Sigmoid colon (tissue), 7 donors: Measurements from ENCODE around the gene SLC22A1. TPM values are rescaled to one million over a fixed set of nuclear protein-coding genes. Genes with fewer than 3 reads are reported as not detected.

Experiments
- DNase-seq: peaks from one replicate; pipeline ENCODE4 v3.0.0-alpha.2; 2019
- H3K27ac ChIP-seq, 4 donors: fragments of 200-600 bp; sonication (generic); one replicate each; pipeline ENCODE4 v1.5.1; 2016 to 2019; ENCODE audit warnings: mild to moderate bottlenecking in 1 of 4
- H3K27me3 ChIP-seq, 3 donors: fragments of 200-600 bp; sonication (generic); one replicate each; pipeline ENCODE4 v1.5.1; 2019; ENCODE audit warnings: mild to moderate bottlenecking in 1 of 3
- H3K36me3 ChIP-seq, 4 donors: fragments of 200-600 bp; sonication (generic); one replicate each; pipeline ENCODE4 v1.5.1; 2016 to 2019
- H3K4me1 ChIP-seq, 4 donors: fragments of 200-600 bp; sonication (generic); one replicate each; pipeline ENCODE4 v1.5.1; 2017 to 2019
- H3K4me3 ChIP-seq, 4 donors: fragments of 200-600 bp; sonication (generic); one replicate each; pipeline ENCODE4 v1.5.1; 2017 to 2019; ENCODE audit warnings: mild to moderate bottlenecking in 2 of 4, moderate library complexity in 1 of 4
- H3K9me3 ChIP-seq, 4 donors: fragments of 200-600 bp in 3 of 4; sonication (generic) in 3 of 4; one replicate each; pipeline versions ENCODE4 v1.5.1 to v1.6.1; 2013 to 2019
- CTCF ChIP-seq, 4 experiments: fragments of 450-650 bp in 3 of 4; fragments of 200-600 bp in 1 of 4; IDR thresholded peaks; one replicate each; pipeline ENCODE4 v1.5.1; 2016 to 2019; ENCODE audit warnings: antibody characterized with exemption in 4 of 4, mild to moderate bottlenecking in 3 of 4, moderate library complexity in 2 of 4
- EP300 ChIP-seq, 4 donors: sonication (generic); formaldehyde crosslinking; IDR thresholded peaks; one replicate each; pipeline ENCODE4 v1.6.1; 2017; ENCODE audit warnings: antibody characterized with exemption in 4 of 4
- POLR2A ChIP-seq, 2 donors: fragments of 450-650 bp; IDR thresholded peaks; one replicate each; pipeline ENCODE4 v1.6.1; 2016; ENCODE audit warnings: antibody characterized with exemption in 2 of 2, mild to moderate bottlenecking in 2 of 2, moderate library complexity in 2 of 2
- POLR2AphosphoS5 ChIP-seq, 4 donors: sonication (generic); formaldehyde crosslinking; IDR thresholded peaks; one replicate each; pipeline ENCODE4 v1.6.1; 2017; ENCODE audit warnings: antibody characterized with exemption in 4 of 4
- WGBS, 2 donors: extraction: QIAGEN DNeasy Blood & Tissue Kit; methylation state at CpG; one replicate each; pipeline ENCODE4 v1.1.7; 2013; 5-methylcytosine and 5-hydroxymethylcytosine counted together
- intact Hi-C: fragments of 100-400 bp; cut with DNase I; formaldehyde crosslinking; loops from one replicate; pipeline ENCODE4 v1.15.1; 2023
- polyA plus RNA-seq, 3 donors: library from polyadenylated mRNA; stranded (reverse); fragments of 200-250 nt; gene quantifications; one replicate each; pipeline ENCODE4 v1.2.3, GENCODE V29; 2013
- total RNA-seq, 4 donors: library from RNA; depleted of rRNA; stranded (reverse); fragments of >200 nt; gene quantifications; one replicate each; pipeline ENCODE4 v1.1.0, GENCODE V29; 2016
- donor health status: healthy with polysubstance abuse.
- donor health status: Bipolar disorder and iron deficiency.
- donor health status: healthy.

Gene SLC22A1
- total and polyA plus RNA-seq, 7 donors, result 0.58 to 1.9 (median 1.0) TPM; not detected in 3

GRCh38 chr6:160078883-160079685 is 42.5 kb upstream of the SLC22A1 start:
- peaks cover 28 to 100% (median 45%) of the 10 kb centered on the region in 4 donors for H3K36me3 ChIP-seq
- H3K9me3 ChIP-seq, result no peaks in the 10 kb centered on the region
- DNase-seq, result no peak
- intact Hi-C loops, result no loop called here
- H3K27me3 ChIP-seq, result no peaks in the 10 kb centered on the region
- no peak for TF ChIP-seq EP300 (IDR thresholded peaks at IDR 0.05)
- no peak for TF ChIP-seq POLR2AphosphoS5 (IDR thresholded peaks at IDR 0.05)
- TF ChIP-seq CTCF (IDR thresholded peaks at IDR 0.05), result no peak
- no peak for TF ChIP-seq POLR2A (IDR thresholded peaks at IDR 0.05)
- H3K4me3 ChIP-seq, result no peak overlapping the region
- H3K27ac ChIP-seq, result no peak overlapping the region
- no peaks in the 10 kb centered on the region for H3K4me1 ChIP-seq
- 97% methylated on average over 23 of the region's 23 CpGs for WGBS, 2 donors

- Histone ChIP-seq H3K4me3 (no peak overlapping the region), H3K36me3 (peaks cover 32 to 100% (median 49%) of the 10 kb centered on the region in 4 donors), H3K27me3 (no peaks in the 10 kb centered on the region), H3K27ac (no peak overlapping the region), H3K4me1 (no peaks in the 10 kb centered on the region), H3K9me3 (no peaks in the 10 kb centered on the region)
- no peak for TF ChIP-seq POLR2A (IDR thresholded peaks at IDR 0.05)
- no peak for TF ChIP-seq EP300 (IDR thresholded peaks at IDR 0.05)
- no peak for TF ChIP-seq POLR2AphosphoS5 (IDR thresholded peaks at IDR 0.05)
- no peak for TF ChIP-seq CTCF (IDR thresholded peaks at IDR 0.05)
- WGBS, 2 donors, result 83 to 90% methylated on average over 12 of the region's 12 CpGs
- intact Hi-C loops, result loop anchor here (10.0 kb wide), 1 partner anchor 455 kb away; no protein-coding TSS in a partner anchor
- DNase-seq, result no peak
Observed at GRCh38 chr6:160079686-160080043, 42.0 kb upstream of the SLC22A1 start.

- TF ChIP-seq POLR2A (IDR thresholded peaks at IDR 0.05), result no peak
- Histone ChIP-seq H3K9me3 (no peaks in the 10 kb centered on the region), H3K4me1 (no peaks in the 10 kb centered on the region), H3K4me3 (no peak overlapping the region), H3K27me3 (no peaks in the 10 kb centered on the region), H3K27ac (no peak overlapping the region), H3K36me3 (peaks cover 32 to 100% (median 54%) of the 10 kb centered on the region in 4 donors)
- WGBS, 2 donors, result 96 to 97% methylated on average over 17 of the region's 17 CpGs
- intact Hi-C loops, result loop anchor here (10.0 kb wide), 1 partner anchor 455 kb away; no protein-coding TSS in a partner anchor
- no peak for DNase-seq
Observed at GRCh38 chr6:160080097-160080496, 41.5 kb upstream of the SLC22A1 start.

GRCh38 chr6:160081398-160081797 is 40.2 kb upstream of the SLC22A1 start:
- Histone ChIP-seq H3K27ac (no peak overlapping the region), H3K4me1 (no peaks in the 10 kb centered on the region), H3K36me3 (peaks cover 38 to 100% (median 56%) of the 10 kb centered on the region in 4 donors), H3K4me3 (no peak overlapping the region), H3K9me3 (no peaks in the 10 kb centered on the region), H3K27me3 (no peaks in the 10 kb centered on the region)
- DNase-seq, result no peak
- intact Hi-C loops, result loop anchor here (10.0 kb wide), 1 partner anchor 453 kb away; no protein-coding TSS in a partner anchor
- no peak for TF ChIP-seq EP300 (IDR thresholded peaks at IDR 0.05)
- no peak for TF ChIP-seq POLR2A (IDR thresholded peaks at IDR 0.05)
- TF ChIP-seq CTCF (IDR thresholded peaks at IDR 0.05), result no peak
- TF ChIP-seq POLR2AphosphoS5 (IDR thresholded peaks at IDR 0.05), result no peak
- 94 to 96% methylated on average over 11 of the region's 11 CpGs for WGBS, 2 donors

- no peak overlapping the region for H3K4me3 ChIP-seq
- 78 to 86% methylated on average over 8 of the region's 8 CpGs for WGBS, 2 donors
- intact Hi-C loops, result loop anchor here (10.0 kb wide), 1 partner anchor 452 kb away; no protein-coding TSS in a partner anchor
- no peak for DNase-seq
- no peaks in the 10 kb centered on the region for H3K9me3 ChIP-seq
- no peaks in the 10 kb centered on the region for H3K4me1 ChIP-seq
- no peak for TF ChIP-seq EP300 (IDR thresholded peaks at IDR 0.05)
- TF ChIP-seq POLR2AphosphoS5 (IDR thresholded peaks at IDR 0.05), result no peak
- TF ChIP-seq CTCF (IDR thresholded peaks at IDR 0.05), result no peak
- TF ChIP-seq POLR2A (IDR thresholded peaks at IDR 0.05), result no peak
- H3K36me3 ChIP-seq, result peaks cover 38 to 100% (median 55%) of the 10 kb centered on the region in 4 donors
- H3K27ac ChIP-seq, result no peak overlapping the region
- no peaks in the 10 kb centered on the region for H3K27me3 ChIP-seq
Observed at GRCh38 chr6:160082627-160083026, 39.0 kb upstream of the SLC22A1 start.
